Mesendoderm (in vitro differentiated cells): Measurements from ENCODE around the gene CERS2.

Experiments used
- DNase-seq: peaks from one replicate; pipeline ENCODE4 v3.0.0; 2013
- H2AK5ac ChIP-seq: 2 replicates; pipeline ENCODE4 v1.6.1; 2013; ENCODE audit warnings: low read length, inconsistent platforms
- H2BK120ac ChIP-seq: 2 replicates; pipeline ENCODE4 v1.6.1; 2013; ENCODE audit warnings: low read depth, mild to moderate bottlenecking, low read length, moderate library complexity, mixed read lengths
- H2BK15ac ChIP-seq: replicated peaks from 2 replicates; pipeline ENCODE4 v1.6.1; 2013; ENCODE audit warnings: low read depth, mild to moderate bottlenecking, moderate library complexity
- H2BK5ac ChIP-seq: 2 replicates; pipeline ENCODE4 v1.6.1; 2013; ENCODE audit warnings: low read length, inconsistent platforms
- H3K18ac ChIP-seq: 2 replicates; pipeline ENCODE4 v1.6.1; 2013; ENCODE audit warnings: mild to moderate bottlenecking, low read length, mixed read lengths
- H3K23ac ChIP-seq: one replicate; pipeline ENCODE4 v1.6.1; 2013; ENCODE audit warnings: low read length
- H3K27ac ChIP-seq: 2 replicates; pipeline ENCODE4 v1.5.1; 2013; ENCODE audit warnings: low read depth, mild to moderate bottlenecking, inconsistent platforms, low read length, moderate library complexity
- H3K27me3 ChIP-seq: 2 replicates; pipeline ENCODE4 v1.6.1; 2013; ENCODE audit warnings: low read length, control low read depth, mild to moderate bottlenecking, inconsistent platforms; ENCODE audit not compliant: insufficient read depth, poor library complexity
- H3K36me3 ChIP-seq: 2 replicates; pipeline ENCODE4 v1.6.1; 2013; ENCODE audit warnings: low read length, inconsistent platforms; ENCODE audit not compliant: control insufficient read depth, insufficient read depth
- H3K4ac ChIP-seq: one replicate; pipeline ENCODE4 v1.6.1; 2013; ENCODE audit warnings: low read depth, mild to moderate bottlenecking, low read length, moderate library complexity
- H3K4me1 ChIP-seq: 2 replicates; pipeline ENCODE4 v1.6.1; 2013; ENCODE audit warnings: low read depth, low read length, inconsistent platforms; ENCODE audit not compliant: control insufficient read depth
- H3K4me2 ChIP-seq: 2 replicates; pipeline ENCODE4 v1.6.1; 2013; ENCODE audit warnings: low read length
- H3K4me3 ChIP-seq: 2 replicates; pipeline ENCODE4 v1.5.1; 2013; ENCODE audit warnings: mild to moderate bottlenecking, low read length
- H3K56ac ChIP-seq: one replicate; pipeline ENCODE4 v1.6.1; 2013; ENCODE audit warnings: low read length
- H3K79me1 ChIP-seq: 2 replicates; pipeline ENCODE4 v1.6.1; 2013; ENCODE audit warnings: low read length, inconsistent platforms
- H3K79me2 ChIP-seq: 2 replicates; pipeline ENCODE4 v1.6.1; 2013; ENCODE audit warnings: mild to moderate bottlenecking, low read length; ENCODE audit not compliant: control insufficient read depth, insufficient read depth
- H3K9ac ChIP-seq: 2 replicates; pipeline ENCODE4 v1.6.1; 2013; ENCODE audit warnings: low read length, inconsistent platforms
- H4K5ac ChIP-seq: one replicate; pipeline ENCODE4 v1.6.1; 2013; ENCODE audit warnings: low read length
- H4K8ac ChIP-seq: one replicate; pipeline ENCODE4 v1.6.1; 2013; ENCODE audit warnings: low read depth, mild to moderate bottlenecking, control low read depth, low read length, moderate library complexity
- WGBS: extraction: QIAGEN DNeasy Blood & Tissue Kit; methylation state at CpG from one replicate; pipeline ENCODE4 v1.1.7; 2013; ENCODE audit warnings: low lambda C conversion rate, missing lambda C conversion rate; ENCODE audit not compliant: insufficient coverage; ENCODE audit errors: extremely low coverage; 5-methylcytosine and 5-hydroxymethylcytosine counted together

Gene CERS2

DNA sequence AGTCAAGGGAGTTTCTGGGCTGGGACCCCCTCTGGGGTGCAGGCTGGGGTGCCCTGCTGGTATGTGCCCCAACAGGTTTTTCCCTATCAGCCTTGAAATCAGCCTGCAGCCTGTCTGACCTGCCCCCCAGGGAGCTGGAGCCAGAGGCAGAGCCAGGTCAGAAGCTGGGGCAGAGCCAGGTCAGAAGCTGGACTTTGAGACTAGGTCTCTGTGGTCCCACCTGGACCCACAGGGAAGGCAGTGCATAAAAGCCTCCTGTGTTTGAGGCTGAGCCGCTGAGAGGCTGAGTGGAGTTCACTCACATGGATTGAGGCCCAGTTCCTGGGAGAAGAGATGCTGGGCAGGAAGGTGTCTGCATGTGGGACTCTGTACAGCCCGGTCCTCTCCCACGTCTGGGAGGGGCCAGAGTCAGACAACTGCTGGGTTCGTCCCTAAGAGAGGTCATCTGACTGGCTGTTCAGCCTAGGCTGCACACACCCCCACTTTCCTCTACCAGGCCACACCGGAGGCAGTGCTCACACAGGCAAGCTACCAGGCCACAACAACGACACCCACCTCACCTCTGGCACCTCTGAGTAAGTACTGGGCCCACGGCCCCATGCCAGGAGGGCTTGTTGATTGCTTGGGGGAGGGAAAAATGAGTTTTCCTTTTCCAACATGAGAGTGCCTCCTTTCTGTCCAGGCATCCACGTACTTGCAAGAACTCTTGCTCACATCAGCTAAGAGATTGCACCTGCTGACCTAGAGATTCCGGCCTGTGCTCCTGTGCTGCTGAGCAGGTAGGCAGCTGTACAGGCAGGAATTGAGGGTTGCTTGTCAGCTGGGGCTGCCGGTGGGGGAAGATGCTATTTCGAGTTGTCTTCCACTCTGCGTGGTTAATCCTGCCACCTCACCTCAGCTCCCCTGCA lies 7.4 kb upstream of the CERS2 start, which contains the start of gene ANXA9:
Gene ANXA9, plus strand, starts transcription at position 488 of the 908 bp plus-strand sequence. CDS start 814 bp downstream, outside the sequence.
- no CpG with 5 or more reads among the region's 12 CpGs for WGBS
- peak within 1 kb of the TSS; percentile 31 for H3K27ac ChIP-seq
- no peak within 1 kb of the TSS for H4K5ac ChIP-seq
- no peaks in the 10 kb centered on the region for H3K36me3 ChIP-seq
- no peak within 1 kb of the TSS for H3K23ac ChIP-seq
- H3K56ac ChIP-seq = peak within 1 kb of the TSS; percentile 61
- no peak within 1 kb of the TSS for H3K4ac ChIP-seq
- no peak within 1 kb of the TSS for H2BK15ac ChIP-seq
- no peaks in the 10 kb centered on the region for H3K79me1 ChIP-seq
- no peak within 1 kb of the TSS for H2AK5ac ChIP-seq
- H4K8ac ChIP-seq = no peak within 1 kb of the TSS
- H3K27me3 ChIP-seq = no peaks in the 10 kb centered on the region
- no peak within 1 kb of the TSS for H3K4me3 ChIP-seq
- H2BK5ac ChIP-seq = no peak within 1 kb of the TSS
- no peak within 1 kb of the TSS for H3K4me2 ChIP-seq
- no peaks in the 10 kb centered on the region for H3K79me2 ChIP-seq
- H3K18ac ChIP-seq = no peak within 1 kb of the TSS
- no peak for DNase-seq
- no peak within 1 kb of the TSS for H3K9ac ChIP-seq
- peaks cover 13% of the 10 kb centered on the region for H3K4me1 ChIP-seq
- no peak within 1 kb of the TSS for H2BK120ac ChIP-seq

DNA sequence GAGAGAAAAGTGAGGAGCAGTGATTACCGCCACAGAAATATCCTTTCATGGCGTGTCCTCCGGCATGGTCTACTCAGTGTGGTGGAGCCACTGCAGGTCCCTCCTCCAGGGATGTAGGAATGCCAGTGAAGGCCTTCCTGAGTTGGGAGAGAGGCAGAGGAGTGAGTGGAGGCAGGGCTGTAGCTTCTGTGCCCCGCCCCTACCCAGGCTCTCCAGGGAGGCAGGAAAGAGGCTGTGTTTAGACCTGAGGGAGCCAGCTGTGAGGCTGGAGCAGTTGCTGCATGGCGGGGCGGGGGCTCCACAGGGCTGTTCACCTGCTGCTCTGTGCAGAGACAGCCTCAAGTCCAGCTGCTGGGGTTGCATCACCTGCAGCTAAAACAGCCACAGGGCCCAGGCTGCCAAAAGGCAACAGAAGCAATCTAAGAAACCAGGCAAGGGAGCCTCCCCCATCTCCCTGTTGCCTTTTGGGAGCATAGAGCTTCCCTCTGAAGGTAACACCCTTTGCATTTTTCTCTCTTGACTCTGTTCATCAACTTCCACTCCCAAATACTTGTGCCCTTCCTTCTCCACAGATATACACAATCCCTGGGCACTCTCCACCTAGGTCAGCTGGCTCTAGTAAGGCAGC lies 6.7 kb upstream of the CERS2 start:
- Histone ChIP-seq H3K79me1 (no peaks in the 10 kb centered on the region), H3K27me3 (no peaks in the 10 kb centered on the region), H3K27ac (peak overlapping the region; percentile 34), H4K8ac (no peak overlapping the region), H3K18ac (no peak overlapping the region), H3K36me3 (no peaks in the 10 kb centered on the region), H2BK15ac (no peak overlapping the region), H3K79me2 (no peaks in the 10 kb centered on the region), H3K4ac (no peak overlapping the region), H2AK5ac (no peak overlapping the region), H3K23ac (no peak overlapping the region), H3K56ac (peak overlapping the region; percentile 82), H2BK5ac (no peak overlapping the region), H3K4me2 (no peak overlapping the region), H4K5ac (no peak overlapping the region), H3K4me1 (peaks cover 16% of the 10 kb centered on the region), H3K4me3 (no peak overlapping the region), H2BK120ac (no peak overlapping the region), H3K9ac (peak overlapping the region; percentile 49)
- DNase-seq = peak; percentile 96
- whole genome bisulfite sequencing = no CpG with 5 or more reads among the region's 6 CpGs

DNA sequence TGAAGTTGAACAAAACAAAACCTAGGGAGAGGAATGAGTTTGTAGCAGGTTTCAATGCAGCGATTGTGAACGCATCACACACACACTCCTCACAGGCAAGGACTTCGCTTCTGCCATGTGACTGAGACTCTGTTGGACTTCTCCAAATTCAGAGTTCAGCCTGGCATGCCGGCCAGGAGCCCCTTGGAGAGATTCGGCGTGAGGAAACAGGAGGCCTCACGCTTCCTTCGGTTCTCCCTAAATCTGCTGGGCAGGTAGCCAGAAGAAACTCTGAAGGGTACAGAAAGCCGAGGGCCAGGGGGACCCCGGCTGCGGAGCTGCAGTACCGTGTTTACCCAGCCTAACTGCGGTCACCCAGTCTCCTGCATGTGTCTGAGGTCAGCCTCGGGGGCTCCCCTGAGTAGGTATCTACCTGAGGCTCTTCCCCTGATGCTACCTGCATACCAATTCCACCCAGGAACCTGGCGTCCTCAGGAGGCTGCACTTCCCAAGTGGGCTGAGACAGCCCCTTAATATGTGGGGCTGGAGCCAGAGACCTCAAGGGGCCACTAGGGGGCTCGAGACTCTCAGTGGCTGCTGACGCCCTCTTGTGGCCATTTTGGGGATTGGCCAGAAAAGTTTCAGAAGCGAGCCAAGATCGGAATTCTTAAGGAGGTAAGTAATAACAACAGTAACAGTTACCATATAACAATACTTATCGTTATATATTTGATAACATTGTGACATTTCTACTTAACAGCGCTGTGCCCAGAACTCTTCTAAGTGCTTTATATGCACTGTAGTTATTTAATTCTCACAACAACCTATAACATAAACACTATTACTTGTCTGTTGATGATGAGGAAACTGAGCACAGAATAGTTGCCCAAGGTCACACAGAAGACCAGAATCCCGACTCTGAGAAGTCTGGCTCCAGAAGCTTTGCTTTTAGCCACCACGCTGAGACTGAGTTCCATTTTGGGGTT lies 4.7 kb upstream of the CERS2 start:
- Histone ChIP-seq H2BK120ac (no peak overlapping the region), H3K18ac (peak overlapping the region; percentile 1), H4K8ac (no peak overlapping the region), H3K4ac (no peak overlapping the region), H3K36me3 (no peaks in the 10 kb centered on the region), H3K4me3 (no peak overlapping the region), H3K79me2 (no peaks in the 10 kb centered on the region), H2AK5ac (no peak overlapping the region), H2BK15ac (peak overlapping the region; percentile 20), H3K4me2 (no peak overlapping the region), H3K23ac (no peak overlapping the region), H2BK5ac (no peak overlapping the region), H3K56ac (peak overlapping the region; percentile 83), H3K9ac (peak overlapping the region; percentile 61), H4K5ac (no peak overlapping the region), H3K4me1 (peaks cover 20% of the 10 kb centered on the region), H3K27ac (no peak overlapping the region), H3K27me3 (no peaks in the 10 kb centered on the region), H3K79me1 (no peaks in the 10 kb centered on the region)
- no CpG with 5 or more reads among the region's 23 CpGs for WGBS
- peak; percentile 93 for DNase-seq

DNA sequence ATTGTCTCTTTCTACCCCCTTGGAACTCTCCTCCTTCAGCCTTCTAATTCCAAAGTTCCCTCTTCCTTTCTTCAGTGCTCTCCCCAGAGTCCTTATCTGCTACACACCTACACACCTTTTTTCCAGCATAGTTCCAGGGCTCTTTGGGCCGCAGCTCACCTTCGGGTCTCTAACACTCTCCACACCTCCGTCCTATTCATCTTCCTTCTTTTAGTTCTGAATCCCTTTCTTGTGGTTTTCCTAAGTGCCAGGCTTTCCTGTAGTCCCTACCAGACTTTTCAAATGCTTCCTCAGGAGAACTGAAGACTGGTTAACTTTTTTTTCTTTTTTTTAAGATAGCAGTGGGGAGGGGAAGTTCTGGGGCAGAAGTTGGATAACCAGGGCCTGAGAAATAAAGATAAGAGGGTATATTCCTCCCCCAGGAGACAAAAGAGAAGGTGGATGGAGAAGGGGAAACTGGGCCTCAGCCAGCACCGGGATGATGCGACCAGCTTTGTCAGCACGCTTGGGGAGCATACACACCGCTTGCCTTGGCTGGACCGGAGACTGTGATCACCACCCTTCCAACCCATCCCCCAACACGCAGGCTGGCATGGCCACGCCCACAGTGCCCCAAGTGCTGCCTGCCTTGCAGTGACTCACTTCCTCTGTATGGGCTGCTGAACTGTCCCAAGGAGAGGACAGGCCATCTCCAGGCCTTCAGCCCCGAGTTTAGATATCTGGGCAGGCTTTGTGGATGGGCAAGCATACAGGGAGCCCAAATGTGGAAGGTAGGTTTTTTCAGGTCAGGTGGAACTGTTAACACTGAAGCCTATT lies 2.5 kb upstream of the CERS2 start:
- H3K36me3 ChIP-seq = no peaks in the 10 kb centered on the region
- H2BK120ac ChIP-seq = no peak overlapping the region
- no peak overlapping the region for H4K8ac ChIP-seq
- DNase-seq = peak; percentile 83
- peak overlapping the region; percentile 73 for H3K56ac ChIP-seq
- H3K27ac ChIP-seq = peak overlapping the region; percentile 15
- WGBS = no CpG with 5 or more reads among the region's 11 CpGs
- H2BK15ac ChIP-seq = no peak overlapping the region
- H3K9ac ChIP-seq = peak overlapping the region; percentile 8
- peaks cover 28% of the 10 kb centered on the region for H3K4me1 ChIP-seq
- no peak overlapping the region for H3K4me2 ChIP-seq
- peaks cover 14% of the 10 kb centered on the region for H3K79me1 ChIP-seq
- peaks cover 21% of the 10 kb centered on the region for H3K79me2 ChIP-seq
- no peaks in the 10 kb centered on the region for H3K27me3 ChIP-seq
- H2AK5ac ChIP-seq = no peak overlapping the region
- peak overlapping the region; percentile 41 for H2BK5ac ChIP-seq
- H3K4ac ChIP-seq = no peak overlapping the region
- no peak overlapping the region for H4K5ac ChIP-seq
- H3K4me3 ChIP-seq = no peak overlapping the region
- H3K23ac ChIP-seq = no peak overlapping the region
- H3K18ac ChIP-seq = peak overlapping the region; percentile 43

DNA sequence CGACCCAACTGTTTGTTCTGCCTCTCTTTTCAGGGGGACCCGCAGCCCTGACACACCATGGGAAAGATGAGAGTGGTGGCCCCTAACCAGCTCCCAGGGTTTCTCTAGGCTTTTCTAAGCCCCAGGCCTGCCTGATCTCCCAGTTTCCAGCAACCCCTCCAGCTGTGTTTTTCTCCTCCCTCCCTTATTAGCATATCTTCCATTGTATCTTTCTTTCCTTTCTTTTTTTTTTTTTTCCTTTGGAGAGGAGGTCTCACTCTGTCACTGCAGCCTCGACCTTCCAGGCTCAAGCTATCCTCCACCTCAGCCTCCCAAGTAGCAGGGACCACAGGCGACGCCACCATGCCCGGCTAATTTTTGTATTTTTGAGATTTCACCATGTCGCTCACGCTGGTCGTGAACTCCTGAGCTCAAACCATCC lies 1.8 kb upstream of the CERS2 start:
- Histone ChIP-seq H3K4me2 (no peak overlapping the region), H3K56ac (peak overlapping the region; percentile 76), H3K4me1 (peaks cover 28% of the 10 kb centered on the region), H3K79me1 (peaks cover 14% of the 10 kb centered on the region), H3K4me3 (no peak overlapping the region), H2BK5ac (peak overlapping the region; percentile 41), H3K27ac (peak overlapping the region; percentile 15), H4K5ac (no peak overlapping the region), H2BK15ac (no peak overlapping the region), H3K23ac (no peak overlapping the region), H2AK5ac (no peak overlapping the region), H2BK120ac (peak overlapping the region; percentile 7), H3K27me3 (no peaks in the 10 kb centered on the region), H3K18ac (peak overlapping the region; percentile 43), H3K4ac (no peak overlapping the region), H4K8ac (no peak overlapping the region), H3K79me2 (peaks cover 28% of the 10 kb centered on the region), H3K9ac (peak overlapping the region; percentile 52), H3K36me3 (no peaks in the 10 kb centered on the region)
- WGBS = no CpG with 5 or more reads among the region's 9 CpGs
- DNase-seq = peak; percentile 57
